GM23338 (cell line): ENCODE data around the gene NCKAP5. TPM values are rescaled to one million over a fixed set of nuclear protein-coding genes. Genes with fewer than 3 reads are reported as not detected.

ENCODE experiments used
- ATAC-seq: fragments of 200-7000 bp; cut with Tn5 transposase; 3 replicates; pipeline ENCODE4 v1.9.1; 2020
- DNase-seq: peaks from one replicate; pipeline ENCODE4 v3.0.0-alpha.2; 2015; ENCODE audit warnings: low spot score
- H2AFZ ChIP-seq: fragments of 200-600 bp; sonication (generic); 2 replicates; pipeline ENCODE4 v1.8.0; 2016; ENCODE audit warnings: antibody characterized with exemption, mild to moderate bottlenecking, moderate library complexity
- H3F3A ChIP-seq: fragments of 200-600 bp; sonication (generic); replicated peaks from 2 replicates; pipeline ENCODE4 v1.8.0; 2017; ENCODE audit warnings: antibody characterized with exemption, mixed run types, low read depth
- H3K27ac ChIP-seq: fragments of 200-600 bp; sonication (generic); 2 replicates; pipeline ENCODE4 v1.6.1; 2016; ENCODE audit warnings: low read depth
- H3K27me3 ChIP-seq: fragments of 200-600 bp; sonication (generic); 2 replicates; pipeline ENCODE4 v1.8.0; 2016; ENCODE audit warnings: mild to moderate bottlenecking, mixed run types, moderate library complexity; ENCODE audit not compliant: insufficient read depth
- H3K36me3 ChIP-seq: fragments of 200-600 bp; sonication (generic); 2 replicates; pipeline ENCODE4 v1.8.0; 2016; ENCODE audit warnings: mild to moderate bottlenecking; ENCODE audit not compliant: insufficient read depth
- H3K4me1 ChIP-seq: fragments of 200-600 bp; sonication (generic); 2 replicates; pipeline ENCODE4 v1.8.0; 2016; ENCODE audit warnings: mild to moderate bottlenecking, moderate library complexity; ENCODE audit not compliant: insufficient read depth
- H3K4me2 ChIP-seq: fragments of 200-600 bp; sonication (generic); 2 replicates; pipeline ENCODE4 v1.7.1; 2017; ENCODE audit warnings: mixed run types
- H3K4me3 ChIP-seq: fragments of 200-600 bp; sonication (generic); 2 replicates; pipeline ENCODE4 v1.6.1; 2016; ENCODE audit warnings: mixed run types
- H3K79me2 ChIP-seq: fragments of 200-600 bp; sonication (generic); replicated peaks from 2 replicates; pipeline ENCODE4 v1.8.0; 2017; ENCODE audit warnings: mild to moderate bottlenecking; ENCODE audit not compliant: insufficient read depth
- H3K9me2 ChIP-seq: fragments of 200-600 bp; sonication (generic); 2 replicates; pipeline ENCODE4 v1.8.0; 2017; ENCODE audit not compliant: insufficient read depth
- H4K20me1 ChIP-seq: fragments of 200-600 bp; sonication (generic); replicated peaks from 2 replicates; pipeline ENCODE4 v1.8.0; 2017; ENCODE audit warnings: mild to moderate bottlenecking; ENCODE audit not compliant: insufficient read depth
- H3K27ac Mint-ChIP-seq: 2 replicates; pipeline ENCODE4 v1.8.0; 2020; ENCODE audit warnings: inconsistent platforms, mild to moderate bottlenecking, moderate library complexity, mixed read lengths
- H3K27me3 Mint-ChIP-seq: 3 replicates; pipeline ENCODE4 v1.8.0; 2022; ENCODE audit warnings: low read depth, mild to moderate bottlenecking, moderate library complexity, mixed read lengths, inconsistent platforms; ENCODE audit not compliant: insufficient read depth, poor library complexity
- H3K36me3 Mint-ChIP-seq: 3 replicates; pipeline ENCODE4 v1.8.0; 2021; ENCODE audit warnings: low read depth, mild to moderate bottlenecking, inconsistent platforms, moderate library complexity, mixed read lengths
- H3K4me1 Mint-ChIP-seq: 3 replicates; pipeline ENCODE4 v1.8.0; 2020; ENCODE audit warnings: mild to moderate bottlenecking, inconsistent platforms, mixed read lengths
- H3K4me3 Mint-ChIP-seq: 3 replicates; pipeline ENCODE4 v1.8.0; 2021; ENCODE audit warnings: moderate library complexity, mild to moderate bottlenecking, inconsistent platforms, mixed read lengths
- H3K9me3 Mint-ChIP-seq: 3 replicates; pipeline ENCODE4 v1.8.0; 2020; ENCODE audit warnings: moderate library complexity, mild to moderate bottlenecking, inconsistent platforms, mixed read lengths
- EZH2 ChIP-seq: fragments of 200-600 bp; sonication (generic); IDR thresholded peaks from one replicate; pipeline ENCODE4 v1.8.0; 2017; ENCODE audit warnings: antibody characterized with exemption, mild to moderate bottlenecking, low read depth; ENCODE audit not compliant: unreplicated experiment
- EZH2phosphoT487 ChIP-seq: fragments of 200-600 bp; sonication (generic); IDR thresholded peaks from one replicate; pipeline ENCODE4 v1.8.1; 2018; ENCODE audit warnings: antibody characterized with exemption; ENCODE audit not compliant: unreplicated experiment
- NANOG ChIP-seq: IDR thresholded peaks from 2 replicates; pipeline ENCODE4 v1.6.1; 2016; ENCODE audit warnings: antibody characterized with exemption, borderline replicate concordance
- POLR2AphosphoS5 ChIP-seq: IDR thresholded peaks from 2 replicates; pipeline ENCODE4 v1.6.1; 2016; ENCODE audit warnings: antibody characterized with exemption, low read depth
- polyA plus RNA-seq: library from polyadenylated mRNA; unstranded; fragments of >200 nt; fragmentation: Nextera tagmentation; extraction: Ambion mirVana; gene quantifications from 2 replicates; pipeline ENCODE4 v1.2.1, GENCODE V29; 2016
- total RNA-seq: library from RNA; depleted of rRNA; stranded (reverse); fragments of >200 nt; shearing (Covaris generic); gene quantifications from 2 replicates; pipeline ENCODE4 v1.2.3, GENCODE V29; 2014
- TF ChIP-seq, protein P1 (sequence below): IDR thresholded peaks from one replicate; pipeline ENCODE4 v1.6.1; 2018; ENCODE audit warnings: antibody characterized with exemption; ENCODE audit not compliant: unreplicated experiment
- TF ChIP-seq, protein P2 (sequence below), 2 experiments: fragments of 200-600 bp in 1 of 2; sonication (generic) in 1 of 2; conservative IDR thresholded peaks; 2 replicates each; pipeline versions ENCODE4 v1.5.1 to v1.6.1; 2016 to 2017; ENCODE audit warnings: antibody characterized with exemption in 2 of 2, low read depth in 2 of 2, mild to moderate bottlenecking in 2 of 2, moderate library complexity in 1 of 2

Gene NCKAP5
- total and polyA plus RNA-seq, 2 experiments from 2014 or later: 0.34 to 0.73 TPM

DNA sequence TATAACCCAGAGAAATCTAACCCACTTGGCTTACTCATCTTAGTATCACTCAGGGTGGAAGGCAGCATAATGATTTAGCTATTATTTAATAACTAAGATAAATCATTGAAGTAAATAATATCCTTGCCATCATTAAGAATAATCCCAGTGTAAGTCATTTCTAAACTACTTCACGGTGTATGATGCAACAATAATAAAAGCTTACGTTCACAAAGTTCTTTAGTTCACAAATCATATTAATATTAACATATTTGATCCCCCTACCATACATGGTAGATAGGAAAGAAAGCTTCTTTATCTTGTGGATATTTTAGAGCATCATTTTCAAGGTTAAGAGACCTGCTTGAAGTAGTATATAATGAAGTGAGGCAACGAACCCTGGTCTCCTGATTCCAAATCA, 401.0 kb downstream of the NCKAP5 start (continued):
- TF ChIP-seq, protein P1, sequence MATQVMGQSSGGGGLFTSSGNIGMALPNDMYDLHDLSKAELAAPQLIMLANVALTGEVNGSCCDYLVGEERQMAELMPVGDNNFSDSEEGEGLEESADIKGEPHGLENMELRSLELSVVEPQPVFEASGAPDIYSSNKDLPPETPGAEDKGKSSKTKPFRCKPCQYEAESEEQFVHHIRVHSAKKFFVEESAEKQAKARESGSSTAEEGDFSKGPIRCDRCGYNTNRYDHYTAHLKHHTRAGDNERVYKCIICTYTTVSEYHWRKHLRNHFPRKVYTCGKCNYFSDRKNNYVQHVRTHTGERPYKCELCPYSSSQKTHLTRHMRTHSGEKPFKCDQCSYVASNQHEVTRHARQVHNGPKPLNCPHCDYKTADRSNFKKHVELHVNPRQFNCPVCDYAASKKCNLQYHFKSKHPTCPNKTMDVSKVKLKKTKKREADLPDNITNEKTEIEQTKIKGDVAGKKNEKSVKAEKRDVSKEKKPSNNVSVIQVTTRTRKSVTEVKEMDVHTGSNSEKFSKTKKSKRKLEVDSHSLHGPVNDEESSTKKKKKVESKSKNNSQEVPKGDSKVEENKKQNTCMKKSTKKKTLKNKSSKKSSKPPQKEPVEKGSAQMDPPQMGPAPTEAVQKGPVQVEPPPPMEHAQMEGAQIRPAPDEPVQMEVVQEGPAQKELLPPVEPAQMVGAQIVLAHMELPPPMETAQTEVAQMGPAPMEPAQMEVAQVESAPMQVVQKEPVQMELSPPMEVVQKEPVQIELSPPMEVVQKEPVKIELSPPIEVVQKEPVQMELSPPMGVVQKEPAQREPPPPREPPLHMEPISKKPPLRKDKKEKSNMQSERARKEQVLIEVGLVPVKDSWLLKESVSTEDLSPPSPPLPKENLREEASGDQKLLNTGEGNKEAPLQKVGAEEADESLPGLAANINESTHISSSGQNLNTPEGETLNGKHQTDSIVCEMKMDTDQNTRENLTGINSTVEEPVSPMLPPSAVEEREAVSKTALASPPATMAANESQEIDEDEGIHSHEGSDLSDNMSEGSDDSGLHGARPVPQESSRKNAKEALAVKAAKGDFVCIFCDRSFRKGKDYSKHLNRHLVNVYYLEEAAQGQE: no peak
- TF ChIP-seq, protein P2, sequence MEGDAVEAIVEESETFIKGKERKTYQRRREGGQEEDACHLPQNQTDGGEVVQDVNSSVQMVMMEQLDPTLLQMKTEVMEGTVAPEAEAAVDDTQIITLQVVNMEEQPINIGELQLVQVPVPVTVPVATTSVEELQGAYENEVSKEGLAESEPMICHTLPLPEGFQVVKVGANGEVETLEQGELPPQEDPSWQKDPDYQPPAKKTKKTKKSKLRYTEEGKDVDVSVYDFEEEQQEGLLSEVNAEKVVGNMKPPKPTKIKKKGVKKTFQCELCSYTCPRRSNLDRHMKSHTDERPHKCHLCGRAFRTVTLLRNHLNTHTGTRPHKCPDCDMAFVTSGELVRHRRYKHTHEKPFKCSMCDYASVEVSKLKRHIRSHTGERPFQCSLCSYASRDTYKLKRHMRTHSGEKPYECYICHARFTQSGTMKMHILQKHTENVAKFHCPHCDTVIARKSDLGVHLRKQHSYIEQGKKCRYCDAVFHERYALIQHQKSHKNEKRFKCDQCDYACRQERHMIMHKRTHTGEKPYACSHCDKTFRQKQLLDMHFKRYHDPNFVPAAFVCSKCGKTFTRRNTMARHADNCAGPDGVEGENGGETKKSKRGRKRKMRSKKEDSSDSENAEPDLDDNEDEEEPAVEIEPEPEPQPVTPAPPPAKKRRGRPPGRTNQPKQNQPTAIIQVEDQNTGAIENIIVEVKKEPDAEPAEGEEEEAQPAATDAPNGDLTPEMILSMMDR (conservative IDR thresholded peaks at IDR 0.05; ENCODE audit: low read depth in 2 of 2): no peak
- no peak for TF ChIP-seq POLR2AphosphoS5
- TF ChIP-seq EZH2phosphoT487: no peak
- TF ChIP-seq NANOG: no peak

DNA sequence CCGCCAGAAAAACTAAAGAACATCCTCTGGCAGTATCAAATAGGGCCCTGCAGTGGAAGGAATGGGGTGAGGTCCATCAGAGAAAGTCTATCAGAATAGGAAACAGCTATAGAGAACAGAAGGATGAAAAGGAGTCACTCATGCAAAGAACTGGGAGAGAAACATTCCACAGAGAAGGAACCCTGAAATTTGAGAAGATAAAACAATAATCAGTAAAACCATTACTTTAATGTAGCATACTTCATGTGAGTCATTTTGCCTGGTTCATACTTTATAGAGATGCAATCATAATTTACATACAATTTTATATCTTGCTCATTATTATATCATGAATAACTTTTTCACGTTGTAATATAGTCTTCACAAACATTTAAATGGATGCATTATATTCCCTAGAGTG, 402.2 kb downstream of the NCKAP5 start:
- no peak overlapping the region for H3K4me2 ChIP-seq
- no peak overlapping the region for H3K27ac ChIP-seq
- H3K9me3 Mint-ChIP-seq: peaks cover 6% of the 10 kb centered on the region; the same call in 2 of the 3 replicates
- no peak overlapping the region for H2AFZ ChIP-seq
- no peak overlapping the region for H3K4me3 Mint-ChIP-seq
- H3K36me3 Mint-ChIP-seq: peaks cover 4% of the 10 kb centered on the region; the same call in 2 of the 3 replicates
- H4K20me1 ChIP-seq: no peaks in the 10 kb centered on the region
- H3K27ac Mint-ChIP-seq: no peak overlapping the region
- H3K9me2 ChIP-seq: no peaks in the 10 kb centered on the region
- H3K4me1 Mint-ChIP-seq: no peaks in the 10 kb centered on the region
- no peak overlapping the region for H3K4me3 ChIP-seq
- no peak for ATAC-seq
- no peak for TF ChIP-seq EZH2
- no peak for DNase-seq
- no peaks in the 10 kb centered on the region for H3K4me1 ChIP-seq
- H3F3A ChIP-seq: no peaks in the 10 kb centered on the region
- H3K79me2 ChIP-seq: no peaks in the 10 kb centered on the region
- no peaks in the 10 kb centered on the region for H3K36me3 ChIP-seq
- no peaks in the 10 kb centered on the region for H3K27me3 Mint-ChIP-seq
- no peaks in the 10 kb centered on the region for H3K27me3 ChIP-seq

DNA sequence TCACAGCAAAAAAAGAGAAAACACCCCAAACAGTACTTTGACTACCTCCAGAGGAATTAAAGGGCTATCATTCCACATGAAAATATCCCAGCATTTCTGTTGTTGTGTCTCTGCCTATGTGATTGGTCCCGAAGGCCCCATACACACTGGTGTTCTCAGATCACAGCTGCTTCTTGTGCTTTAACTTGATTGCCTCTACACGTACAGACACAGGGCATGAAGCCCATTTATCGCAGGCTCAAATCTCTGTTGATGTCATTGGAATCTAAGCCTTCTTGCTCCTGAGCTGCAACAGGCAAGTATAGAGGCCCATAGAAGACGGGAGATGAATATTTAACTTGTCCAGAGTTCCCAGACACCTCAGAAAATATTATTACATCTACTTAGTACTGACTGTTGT, 405.2 kb downstream of the NCKAP5 start:
- H3K4me1 ChIP-seq: no peaks in the 10 kb centered on the region
- H3K36me3 ChIP-seq: no peaks in the 10 kb centered on the region
- no peak overlapping the region for H3K27ac Mint-ChIP-seq
- peaks cover 5% of the 10 kb centered on the region; the same call in 2 of the 3 replicates for H3K36me3 Mint-ChIP-seq
- H3K27ac ChIP-seq: no peak overlapping the region
- no peak overlapping the region for H3K4me3 ChIP-seq
- ATAC-seq (no peak), DNase-seq (no peak)
- no peaks in the 10 kb centered on the region for H3K9me2 ChIP-seq
- H4K20me1 ChIP-seq: no peaks in the 10 kb centered on the region
- no peaks in the 10 kb centered on the region for H3K79me2 ChIP-seq
- no peaks in the 10 kb centered on the region for H3K27me3 Mint-ChIP-seq
- H3K4me2 ChIP-seq: no peak overlapping the region
- no peaks in the 10 kb centered on the region for H3K27me3 ChIP-seq
- peaks cover 10% of the 10 kb centered on the region; the same call in 2 of the 3 replicates for H3K9me3 Mint-ChIP-seq
- no peak overlapping the region for H2AFZ ChIP-seq
- no peaks in the 10 kb centered on the region for H3F3A ChIP-seq
- H3K4me1 Mint-ChIP-seq: no peaks in the 10 kb centered on the region
- no peak overlapping the region for H3K4me3 Mint-ChIP-seq
- TF ChIP-seq, protein P1: no peak
